WI38 (cell line): ENCODE measurements around the gene MOB3A.

ENCODE experiments used
- H3K4me3 ChIP-seq: 2 replicates; pipeline ENCODE4 v1.5.1; 2011; ENCODE audit warnings: low read depth, mild to moderate bottlenecking, control low read depth, low read length
- CTCF ChIP-seq: IDR thresholded peaks from 2 replicates; pipeline ENCODE4 v1.5.1; 2012; ENCODE audit warnings: low read depth, mild to moderate bottlenecking, control low read depth, low read length

The MOB3A gene

DNA sequence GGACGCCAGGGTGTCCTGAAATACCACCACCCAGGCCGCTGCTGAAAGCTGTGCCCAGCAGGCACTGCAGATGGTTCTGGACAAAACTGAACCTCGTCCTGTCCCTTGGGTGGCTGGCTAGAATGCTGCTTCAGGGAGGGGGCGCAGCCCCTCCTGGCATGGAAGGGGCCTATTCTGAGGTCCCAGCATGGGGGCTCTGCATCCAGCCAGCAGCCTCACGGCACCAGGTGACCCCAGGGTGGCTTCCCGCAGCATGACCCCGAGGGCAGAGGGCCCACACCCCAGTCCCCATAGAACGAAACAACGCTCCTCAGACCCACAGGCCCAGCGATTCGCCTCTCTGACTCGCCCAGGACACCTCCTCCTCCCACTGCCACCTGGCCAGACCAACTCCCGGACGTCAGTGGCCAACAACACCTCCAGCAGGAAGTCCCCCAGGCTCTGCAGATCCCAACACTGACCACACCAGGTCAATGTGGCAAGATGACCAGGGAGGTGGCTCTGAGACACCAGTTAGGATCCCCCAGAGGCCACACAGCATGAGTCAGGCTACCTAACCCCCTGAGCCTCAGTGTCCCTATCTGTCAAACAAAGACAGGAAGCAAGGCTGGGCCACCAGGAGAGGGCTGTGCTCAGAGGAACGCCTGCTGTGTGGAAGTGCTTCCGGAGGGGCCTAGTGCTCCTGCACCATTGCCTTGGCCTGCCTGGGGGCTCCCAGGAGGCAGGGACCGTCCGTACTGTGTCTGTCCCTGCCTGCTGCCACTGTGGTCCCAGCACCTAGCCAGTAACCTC is 51.2 kb downstream of the MOB3A start:
- no peak overlapping the region for H3K4me3 ChIP-seq
- no peak for TF ChIP-seq CTCF

DNA sequence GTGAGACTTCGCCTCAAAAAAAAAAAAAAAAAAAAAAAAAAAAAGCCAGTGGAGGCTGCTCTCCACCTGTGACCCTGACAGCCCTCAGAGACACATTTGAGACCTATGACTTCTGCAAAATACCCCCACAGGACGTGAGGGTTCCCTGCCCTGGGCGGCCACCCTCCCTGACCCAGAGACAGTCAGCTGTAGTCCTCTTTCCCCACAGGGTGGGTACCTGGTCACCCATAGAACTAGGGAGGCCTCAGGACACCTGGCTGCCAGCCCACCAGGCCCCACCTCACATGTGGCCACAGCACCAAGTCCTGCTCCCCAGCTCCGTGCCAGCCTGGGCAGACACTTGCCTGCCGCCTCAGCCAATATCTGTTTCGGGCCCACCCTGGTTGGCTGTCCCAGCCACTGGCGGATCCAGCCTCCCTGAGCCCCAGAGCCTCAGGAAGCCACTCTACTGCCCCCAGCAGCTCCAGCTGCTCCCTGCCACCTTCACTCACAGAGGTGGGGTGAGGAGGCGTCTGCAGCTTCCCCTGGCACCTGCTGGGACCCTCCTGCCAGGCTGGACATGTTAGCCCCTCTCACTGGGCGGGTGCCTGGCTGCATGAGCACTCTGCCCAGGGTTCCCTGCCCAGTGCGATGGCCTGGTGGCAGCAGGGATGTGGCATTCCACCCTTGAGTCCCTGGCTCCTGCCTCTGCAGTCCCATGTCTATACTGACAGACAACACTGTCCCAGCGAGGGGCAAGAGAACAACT is 52.0 kb downstream of the MOB3A start:
- H3K4me3 ChIP-seq = no peak overlapping the region
- TF ChIP-seq CTCF = no peak

GRCh38 chr19:2043251-2043641 is 52.9 kb downstream of the MOB3A start:
- TF ChIP-seq CTCF = no peak
- H3K4me3 ChIP-seq = no peak overlapping the region

DNA sequence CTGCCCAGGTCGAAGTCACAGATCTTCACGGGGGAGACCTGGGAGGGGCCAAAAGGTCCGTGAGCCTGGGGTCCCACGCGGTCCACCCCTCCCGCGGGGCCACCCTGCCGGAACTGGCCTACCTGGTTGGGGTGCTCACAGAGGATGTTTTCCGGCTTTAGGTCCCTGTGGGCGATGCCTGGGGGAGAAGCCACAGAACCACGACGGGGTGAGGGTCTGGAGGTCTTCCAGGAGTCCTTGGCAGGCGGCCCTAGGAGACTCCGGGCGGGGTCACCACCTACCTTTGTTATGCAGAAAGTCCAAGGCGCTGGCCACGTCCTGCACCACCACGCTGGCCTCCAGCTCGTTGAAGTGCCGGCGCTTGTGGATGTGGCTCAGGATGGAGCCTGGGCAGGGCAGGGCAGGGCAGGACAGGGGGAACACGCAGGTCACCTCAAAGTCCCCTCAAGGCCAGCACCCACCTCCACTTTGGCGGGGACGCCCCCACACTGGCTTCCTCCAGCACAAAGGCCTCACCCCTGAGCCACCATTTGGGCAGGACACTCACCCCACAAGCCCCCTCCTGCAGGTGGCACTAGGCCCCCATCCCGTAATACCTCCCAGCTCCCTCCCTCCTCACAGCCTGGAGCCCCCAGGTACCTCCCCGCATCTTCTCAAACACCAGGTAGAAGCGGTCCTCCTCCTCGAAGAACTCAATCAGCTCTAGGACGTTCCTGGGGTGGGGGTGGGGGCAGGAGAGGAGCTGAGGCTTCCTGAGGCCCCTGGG is 53.5 kb downstream of the MOB3A start:
- no peak for TF ChIP-seq CTCF
- no peak overlapping the region for H3K4me3 ChIP-seq

DNA sequence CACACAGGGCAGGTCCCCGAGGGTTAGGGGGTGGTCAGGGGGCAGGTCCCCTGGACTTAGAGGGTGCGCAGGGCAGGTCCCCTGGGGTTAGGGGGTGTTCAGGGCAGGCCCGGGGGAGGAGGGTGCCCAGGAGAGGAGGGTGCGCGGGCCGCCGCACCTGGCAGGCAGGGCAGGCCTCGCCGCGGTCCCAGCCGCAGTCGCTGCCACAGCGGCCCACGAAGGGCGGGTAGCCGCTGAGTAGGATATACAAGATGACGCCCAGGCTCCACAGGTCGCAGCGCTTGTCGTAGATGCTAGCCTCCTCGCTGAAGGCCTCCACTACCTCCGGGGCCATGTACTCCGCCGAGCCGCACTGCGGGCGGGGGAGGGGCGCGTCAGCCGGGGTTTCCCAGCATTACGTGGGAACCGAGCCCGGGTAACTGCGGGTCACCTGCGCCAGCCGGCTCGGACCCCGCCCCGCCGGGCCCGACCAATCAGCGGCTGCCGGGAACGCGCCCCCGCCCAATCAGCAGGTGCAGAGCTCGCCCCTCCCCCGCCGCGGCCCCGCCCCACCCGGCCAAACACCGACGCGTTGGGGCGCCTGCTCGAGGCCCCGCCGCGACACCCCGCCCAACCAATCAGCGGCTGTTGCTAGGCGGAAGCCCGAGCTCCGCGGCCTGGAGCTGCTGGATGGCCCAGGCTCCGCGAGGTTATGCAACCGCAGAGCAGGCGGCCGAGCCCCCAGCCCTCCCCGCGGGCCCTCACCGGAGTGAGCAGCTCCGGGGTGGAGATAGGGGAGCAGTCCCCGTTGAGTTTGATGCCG is 54.2 kb downstream of the MOB3A start:
- TF ChIP-seq CTCF = no peak
- no peak overlapping the region for H3K4me3 ChIP-seq

GRCh38 chr19:2041433-2041682 is 54.8 kb downstream of the MOB3A start:
- no peak overlapping the region for H3K4me3 ChIP-seq
- TF ChIP-seq CTCF = no peak
